GM12864 (cell line): ENCODE measurements around the gene KCNMA1.

Source experiments
- DNase-seq: peaks from one replicate; pipeline ENCODE4 v3.0.0-alpha.2; 2011; ENCODE audit warnings: low read depth
- H3K4me3 ChIP-seq: 2 replicates; pipeline ENCODE4 v1.5.1; 2011; ENCODE audit warnings: mild to moderate bottlenecking, low read depth, low read length, control low read depth
- CTCF ChIP-seq: IDR thresholded peaks from 2 replicates; pipeline ENCODE4 v1.5.1; 2011; ENCODE audit warnings: low read depth, mild to moderate bottlenecking, moderate library complexity, low read length, control low read depth, inconsistent platforms; ENCODE audit errors: missing control alignments

The KCNMA1 gene

GRCh38 chr10:77172086-77172485, 465.5 kb downstream of the KCNMA1 start:
- DNase-seq = no peak
- H3K4me3 ChIP-seq = no peak overlapping the region
- TF ChIP-seq CTCF = no peak

DNA sequence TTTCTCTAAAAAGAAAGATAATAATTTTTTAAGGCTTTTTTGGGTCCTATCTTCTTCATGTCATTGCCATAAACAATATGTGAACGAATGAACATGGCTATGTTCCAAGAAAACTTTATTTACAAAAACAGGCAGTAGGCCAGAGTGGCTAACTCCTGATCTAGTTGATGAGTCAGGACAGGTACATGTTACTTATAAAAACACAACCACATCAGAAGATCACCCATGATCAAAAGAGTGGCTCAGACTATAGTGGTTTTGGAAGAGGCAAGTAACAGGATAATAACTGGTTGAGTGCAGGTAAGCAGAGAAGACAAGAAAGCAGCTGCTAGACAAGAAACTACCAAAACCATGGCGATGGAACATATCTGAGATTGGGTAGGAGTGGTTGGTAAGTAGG, 468.7 kb downstream of the KCNMA1 start:
- no peak for TF ChIP-seq CTCF
- no peak overlapping the region for H3K4me3 ChIP-seq
- no peak for DNase-seq

- no peak for TF ChIP-seq CTCF
- DNase-seq = no peak
- no peak overlapping the region for H3K4me3 ChIP-seq
Observed at GRCh38 chr10:77168161-77168560, 469.4 kb downstream of the KCNMA1 start.

DNA sequence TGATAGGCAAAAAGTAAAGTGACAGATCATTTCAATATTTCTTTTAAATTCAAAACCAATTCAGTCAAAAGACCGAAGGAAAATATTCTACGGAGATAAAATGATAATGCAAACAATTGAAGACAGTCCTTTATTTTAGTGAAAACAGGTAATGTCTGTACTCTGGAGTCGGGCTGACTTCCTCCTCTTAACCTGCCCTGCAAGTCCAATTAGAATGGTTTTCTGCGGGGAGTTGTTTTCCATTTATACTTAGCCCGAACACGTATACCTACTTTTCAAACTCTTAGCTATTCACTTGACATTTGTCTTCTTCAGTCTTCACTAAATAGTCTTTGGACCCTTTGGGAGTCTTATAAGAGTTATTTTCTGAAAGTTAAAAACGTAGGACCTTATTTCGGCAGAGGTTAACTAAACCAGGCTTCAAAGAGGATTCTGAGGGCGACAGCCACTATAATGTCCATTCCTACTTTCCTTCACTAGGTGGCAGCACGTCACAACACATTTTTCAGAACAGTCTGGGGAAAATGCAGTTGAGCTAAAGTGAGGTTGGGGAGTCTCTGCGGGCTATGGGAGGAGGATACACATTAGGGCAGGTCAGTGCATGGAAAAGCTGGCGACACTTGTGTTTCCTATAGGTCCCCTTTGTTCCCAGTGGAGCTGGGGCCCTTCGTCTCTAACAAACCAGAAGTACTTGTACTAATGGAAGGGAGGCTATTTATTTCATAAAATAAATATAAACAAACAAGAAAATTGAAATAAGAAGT, 472.0 kb downstream of the KCNMA1 start:
- peak; percentile 72 for TF ChIP-seq CTCF
- H3K4me3 ChIP-seq = no peak overlapping the region
- no peak for DNase-seq

- DNase-seq = no peak
- H3K4me3 ChIP-seq = no peak overlapping the region
- no peak for TF ChIP-seq CTCF
Observed at GRCh38 chr10:77164616-77165311, 472.8 kb downstream of the KCNMA1 start.

DNA sequence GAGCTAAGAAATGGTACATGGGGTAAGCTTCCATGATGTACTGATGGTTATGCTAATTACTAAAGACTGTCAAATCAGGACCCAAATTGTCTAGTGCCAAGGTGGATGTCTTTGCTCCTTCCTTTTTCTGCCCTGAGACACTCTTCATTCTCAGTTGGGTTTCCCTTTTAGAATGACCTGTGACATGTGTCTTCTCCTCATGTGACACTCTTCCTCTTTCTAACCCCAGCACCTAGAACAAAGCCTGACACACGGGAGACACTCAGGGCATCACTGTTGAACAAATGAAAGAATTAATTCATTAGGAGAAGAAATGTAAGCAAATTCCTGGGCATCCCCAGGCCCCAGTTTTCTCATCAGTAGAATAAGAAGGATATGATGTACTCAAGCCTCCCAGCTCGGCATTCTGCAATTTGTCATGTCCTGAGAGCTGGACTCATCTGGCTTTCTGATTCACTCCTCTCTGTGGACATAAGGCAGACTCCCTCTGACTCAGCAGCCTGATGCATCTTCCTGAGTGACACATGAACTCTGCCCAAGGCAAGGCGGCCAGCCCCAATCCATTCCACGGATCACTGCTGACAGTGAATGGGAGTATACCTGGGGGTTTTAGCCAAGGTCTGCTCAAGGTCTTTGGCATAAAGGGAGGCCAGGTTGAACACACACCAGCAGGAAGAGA, 473.8 kb downstream of the KCNMA1 start:
- DNase-seq = no peak
- TF ChIP-seq CTCF = no peak
- H3K4me3 ChIP-seq = no peak overlapping the region

DNA sequence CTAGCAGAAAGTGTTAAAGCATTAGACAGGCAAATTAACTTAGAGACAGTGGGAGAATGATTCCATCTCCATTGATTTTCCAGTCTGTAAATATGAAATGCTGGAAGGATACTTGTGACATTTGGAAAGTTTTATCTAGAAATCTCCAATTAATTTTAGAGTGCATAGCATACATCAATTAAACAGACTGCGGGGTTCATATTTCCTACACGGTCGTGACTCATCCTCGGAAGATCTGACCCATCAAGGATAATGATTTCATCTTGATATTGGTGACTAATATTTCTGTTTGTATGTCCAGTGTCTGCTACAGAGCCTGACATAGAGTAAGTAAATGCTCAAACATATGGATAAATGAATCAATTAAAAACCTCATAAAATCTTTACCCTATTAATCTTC, 474.9 kb downstream of the KCNMA1 start:
- DNase-seq = no peak
- no peak overlapping the region for H3K4me3 ChIP-seq
- no peak for TF ChIP-seq CTCF
